Stimulated activated CD4-positive, alpha-beta T cell treated with anti-CD3 and anti-CD28 coated beads, Interleukin-2, amount 100 ng/mL, for 24 hours (primary cell): ENCODE results near the gene TFG.

Experiments used
- DNase-seq, 2 donors: peaks; one replicate each; pipeline ENCODE4 v3.0.0-alpha.2; 2020

TFG gene

GRCh38 chr3:100708644-100708988, 678 bp upstream of the TFG start:
- DNase-seq = no peak

GRCh38 chr3:100709842-100710260, 557 bp downstream of the TFG start:
- DNase-seq = peak; percentile 31 to 41

- DNase-seq = peak; percentile 78 to 83
These were observed 1.1 kb downstream of the TFG start for GRCh38 chr3:100710261-100710968.

- DNase-seq = no peak
These were observed 5.9 kb downstream of the TFG start for GRCh38 chr3:100715176-100715575.

- DNase-seq = no peak
These were observed 7.8 kb downstream of the TFG start for GRCh38 chr3:100717063-100717462.

- no peak for DNase-seq
These were observed 8.6 kb downstream of the TFG start for GRCh38 chr3:100717637-100718487.

- DNase-seq = no peak
These were observed 9.8 kb downstream of the TFG start for GRCh38 chr3:100719136-100719535.

GRCh38 chr3:100720426-100720825, 11.1 kb downstream of the TFG start:
- no peak for DNase-seq

GRCh38 chr3:100725935-100726513, 16.7 kb downstream of the TFG start:
- no peak for DNase-seq

GRCh38 chr3:100726706-100727105, 17.4 kb downstream of the TFG start:
- no peak for DNase-seq

GRCh38 chr3:100730524-100730923, 21.2 kb downstream of the TFG start:
- DNase-seq = no peak

GRCh38 chr3:100732435-100732834, 23.1 kb downstream of the TFG start:
- DNase-seq = no peak

GRCh38 chr3:100737334-100737733, 28.0 kb downstream of the TFG start:
- DNase-seq = no peak

GRCh38 chr3:100740207-100740606, 30.9 kb downstream of the TFG start:
- DNase-seq = no peak

- DNase-seq = no peak
These were observed 34.2 kb downstream of the TFG start for GRCh38 chr3:100743535-100743934.

- no peak for DNase-seq
These were observed 35.4 kb downstream of the TFG start for GRCh38 chr3:100744671-100745070.

- no peak for DNase-seq
These were observed 36.3 kb downstream of the TFG start for GRCh38 chr3:100745617-100746016.

GRCh38 chr3:100746092-100746491, 36.8 kb downstream of the TFG start:
- no peak for DNase-seq

- DNase-seq = no peak
These were observed 38.9 kb downstream of the TFG start for GRCh38 chr3:100748220-100748619.

- DNase-seq = no peak
These were observed 39.7 kb downstream of the TFG start for GRCh38 chr3:100748967-100749366.

GRCh38 chr3:100753846-100754245, 44.6 kb downstream of the TFG start:
- no peak for DNase-seq

GRCh38 chr3:100754563-100755334, 45.5 kb downstream of the TFG start:
- no peak for DNase-seq

- no peak for DNase-seq
These were observed 47.1 kb downstream of the TFG start for GRCh38 chr3:100756441-100756840.
